Measurements from ENCODE around the gene EMCN. TPM values are rescaled to one million over a fixed set of nuclear protein-coding genes. Genes with fewer than 3 reads are reported as not detected.

EMCN gene
- total RNA-seq, 1 experiment from 2014 or later = not detected

GRCh38 chr4:100431416-100431815 is 86.4 kb downstream of the EMCN start:
- no peak for DNase-seq (ENCODE audit: low read depth, low spot score)
- POLR2A ChIA-PET = no interaction called here
- no peak overlapping the region for H3K4me3 ChIP-seq (replicated peaks in 1 of 2; ENCODE audit: low read depth in 1 of 2, low read length in 2 of 2)
- CTCF ChIA-PET = no interaction called here
- intact Hi-C loops (cut with micrococcal nuclease) = no loop called here
- no peaks in the 10 kb centered on the region for H4K20me1 ChIP-seq (ENCODE audit: insufficient read depth)
- no peak overlapping the region for H2AFZ ChIP-seq (ENCODE audit: low read depth, low read length, poor library complexity, severe bottlenecking)
- no peak overlapping the region for H3K27ac ChIP-seq (ENCODE audit: low read depth, low read length)
- no peak overlapping the region for H3K4me2 ChIP-seq (ENCODE audit: low read length)
- H3K79me2 ChIP-seq (ENCODE audit: insufficient read depth, low read length) = no peaks in the 10 kb centered on the region
- H3K4me1 ChIP-seq (ENCODE audit: control insufficient read depth in 1 of 2, insufficient read depth in 2 of 2, low read length in 2 of 2) = peaks cover 0 to 11% of the 10 kb centered on the region in 2 experiments; a peak in 3 of 4 replicates
- H3K9me2 ChIP-seq (ENCODE audit: insufficient read depth) = no peaks in the 10 kb centered on the region
- RAD21 ChIA-PET (ENCODE audit: low non-redundant PET in 1 of 2, low total read pairs in 2 of 2, uncharacterized antibody in 2 of 2, unreplicated experiment in 2 of 2) = no interaction called here
- H3K9ac ChIP-seq (ENCODE audit: low read length) = no peak overlapping the region
- TF ChIP-seq POLR2A (IDR thresholded peaks at IDR 0.05; ENCODE audit: borderline replicate concordance, extremely low read depth, insufficient read depth, insufficient read length) = no peak
- TF ChIP-seq SIN3A (IDR thresholded peaks at IDR 0.05; ENCODE audit: low read depth) = no peak
- no peak for TF ChIP-seq REST (IDR thresholded peaks at IDR 0.05; ENCODE audit: low read depth)
- TF ChIP-seq EZH2 (IDR thresholded peaks at IDR 0.05) = no peak
- TF ChIP-seq ZBTB33 (IDR thresholded peaks at IDR 0.05; ENCODE audit: extremely low read depth, insufficient replicate concordance, low read length) = no peak
- no peak for TF ChIP-seq SP1 (IDR thresholded peaks at IDR 0.05; ENCODE audit: low read depth)
- no peak for TF ChIP-seq MAX (IDR thresholded peaks at IDR 0.05)
- TF ChIP-seq SRF (IDR thresholded peaks at IDR 0.05; ENCODE audit: low read depth) = no peak
- TF ChIP-seq ZNF274 (IDR thresholded peaks at IDR 0.05; ENCODE audit: low read depth, low read length) = no peak
- no peak for TF ChIP-seq CTCF (IDR thresholded peaks at IDR 0.05 in 2 of 3, conservative IDR thresholded peaks at IDR 0.05 in 1 of 3; ENCODE audit: borderline replicate concordance in 1 of 3, insufficient read depth in 1 of 3, low read depth in 2 of 3, low read length in 2 of 3)
- TF ChIP-seq FOSL1 (IDR thresholded peaks at IDR 0.05; ENCODE audit: low read depth) = no peak
- TF ChIP-seq JUND (IDR thresholded peaks at IDR 0.05) = no peak
- TF ChIP-seq TCF7L2 (IDR thresholded peaks at IDR 0.05; ENCODE audit: borderline replicate concordance, extremely low read depth, insufficient read depth, insufficient read length) = no peak
- TF ChIP-seq EZH2phosphoT487 (IDR thresholded peaks at IDR 0.05; ENCODE audit: borderline replicate concordance) = no peak
- TF ChIP-seq POLR2AphosphoS5 (IDR thresholded peaks at IDR 0.05; ENCODE audit: low read depth, low read length) = no peak
- TF ChIP-seq CEBPB (IDR thresholded peaks at IDR 0.05; ENCODE audit: low read depth) = no peak
- no peak for TF ChIP-seq CBX3 (IDR thresholded peaks at IDR 0.05; ENCODE audit: low read depth)
- TF ChIP-seq ELF1 (IDR thresholded peaks at IDR 0.05; ENCODE audit: borderline replicate concordance, low read depth) = no peak
- TF ChIP-seq EGR1 (IDR thresholded peaks at IDR 0.05; ENCODE audit: low read depth) = no peak
- BruUV-seq (replicated peaks) = no TSS peak
- H3K36me3 ChIP-seq (ENCODE audit: control insufficient read depth in 1 of 2, insufficient read depth in 2 of 2, low read length in 2 of 2) = no peaks in the 10 kb centered on the region
- no peak for ATAC-seq
- H3K9me3 ChIP-seq (ENCODE audit: control insufficient read depth in 1 of 2, insufficient read depth in 1 of 2, low read depth in 1 of 2, low read length in 2 of 2) = no peaks in the 10 kb centered on the region
- no peaks in the 10 kb centered on the region for H3K27me3 ChIP-seq (ENCODE audit: insufficient read depth, low read length)

Data from HCT116 (cell line).